C4-2B (cell line): Measurements from ENCODE around the gene ZNF316.

Experiments used
- H3K27ac ChIP-seq: fragments of 450-650 bp; 2 replicates; pipeline ENCODE4 v1.5.1; 2017
- CTCF ChIP-seq: fragments of 450-650 bp; conservative IDR thresholded peaks from 2 replicates; pipeline ENCODE4 v1.5.1; 2017; ENCODE audit warnings: mild to moderate bottlenecking
- ZFX ChIP-seq: fragments of 450-650 bp; IDR thresholded peaks from 2 replicates; pipeline ENCODE4 v1.6.1; 2017

Gene ZNF316

GRCh38 chr7:6642861-6643640 lies 5.9 kb downstream of the ZNF316 start:
- TF ChIP-seq ZFX (no peak), CTCF (no peak)
- no peak overlapping the region for H3K27ac ChIP-seq

- H3K27ac ChIP-seq = no peak overlapping the region
- TF ChIP-seq ZFX = no peak
- no peak for TF ChIP-seq CTCF
Observed at GRCh38 chr7:6643915-6644625, 7.0 kb downstream of the ZNF316 start.

- no peak overlapping the region for H3K27ac ChIP-seq
- no peak for TF ChIP-seq ZFX
- no peak for TF ChIP-seq CTCF
Observed at GRCh38 chr7:6644728-6645127, 7.6 kb downstream of the ZNF316 start.

- TF ChIP-seq CTCF (no peak), ZFX (no peak)
- no peak overlapping the region for H3K27ac ChIP-seq
Observed at GRCh38 chr7:6646465-6646864, 9.3 kb downstream of the ZNF316 start.

GRCh38 chr7:6647080-6647479 lies 10.0 kb downstream of the ZNF316 start:
- TF ChIP-seq CTCF (no peak), ZFX (no peak)
- H3K27ac ChIP-seq = no peak overlapping the region

- TF ChIP-seq ZFX (no peak), CTCF (no peak)
- H3K27ac ChIP-seq = no peak overlapping the region
Observed at GRCh38 chr7:6647541-6647940, 10.4 kb downstream of the ZNF316 start.

GRCh38 chr7:6648066-6648814 lies 11.1 kb downstream of the ZNF316 start:
- H3K27ac ChIP-seq = no peak overlapping the region
- TF ChIP-seq ZFX (no peak), CTCF (no peak)
